Tibial artery (tissue), 4 donors: ENCODE data around the gene PAX8.
A peak's percentile ranks its signal among the peaks of the same experiment; 100 is the strongest.

Experiments used
- DNase-seq, 2 donors: peaks; one replicate each; pipeline ENCODE4 v3.0.0-alpha.2; 2019
- H3K27ac ChIP-seq, 2 donors: fragments of 200-600 bp; sonication (generic) in 1 of 2; 1 replicate in 1 of 2; 2 replicates in 1 of 2; pipeline ENCODE4 v1.5.1; 2018 to 2019; ENCODE audit warnings: mild to moderate bottlenecking in 1 of 2
- H3K27me3 ChIP-seq, 2 donors: fragments of 200-600 bp; sonication (generic) in 1 of 2; one replicate each; pipeline versions ENCODE4 v1.5.1 to v1.6.0; 2016 to 2019
- H3K36me3 ChIP-seq, 3 donors: fragments of 200-600 bp; sonication (generic) in 2 of 3; one replicate each; pipeline ENCODE4 v1.5.1; 2016 to 2019; ENCODE audit warnings: mild to moderate bottlenecking in 2 of 3
- H3K4me1 ChIP-seq, 4 donors: fragments of 200-600 bp; sonication (generic) in 2 of 4; 1 replicate in 3 of 4; 2 replicates in 1 of 4; pipeline ENCODE4 v1.5.1; 2016 to 2019
- H3K4me3 ChIP-seq, 2 donors: fragments of 200-600 bp; sonication (generic) in 1 of 2; 1 replicate in 1 of 2; 2 replicates in 1 of 2; pipeline ENCODE4 v1.5.1; 2018 to 2019; ENCODE audit warnings: mild to moderate bottlenecking in 2 of 2
- H3K9me3 ChIP-seq, 3 donors: fragments of 200-600 bp; sonication (generic) in 1 of 3; one replicate each; pipeline ENCODE4 v1.5.1; 2016 to 2019
- intact Hi-C: fragments of 100-400 bp; cut with DNase I; formaldehyde crosslinking; loops from one replicate; pipeline ENCODE4 v1.15.0; 2023; ENCODE audit warnings: low total_unique reads
- TF ChIP-seq, protein P1 (sequence below), 2 experiments: fragments of 200-600 bp in 1 of 2; fragments of 450-650 bp in 1 of 2; IDR thresholded peaks; one replicate each; pipeline ENCODE4 v1.5.1; 2017 to 2019; ENCODE audit warnings: antibody characterized with exemption in 2 of 2, mild to moderate bottlenecking in 1 of 2, moderate library complexity in 1 of 2

Gene PAX8

DNA sequence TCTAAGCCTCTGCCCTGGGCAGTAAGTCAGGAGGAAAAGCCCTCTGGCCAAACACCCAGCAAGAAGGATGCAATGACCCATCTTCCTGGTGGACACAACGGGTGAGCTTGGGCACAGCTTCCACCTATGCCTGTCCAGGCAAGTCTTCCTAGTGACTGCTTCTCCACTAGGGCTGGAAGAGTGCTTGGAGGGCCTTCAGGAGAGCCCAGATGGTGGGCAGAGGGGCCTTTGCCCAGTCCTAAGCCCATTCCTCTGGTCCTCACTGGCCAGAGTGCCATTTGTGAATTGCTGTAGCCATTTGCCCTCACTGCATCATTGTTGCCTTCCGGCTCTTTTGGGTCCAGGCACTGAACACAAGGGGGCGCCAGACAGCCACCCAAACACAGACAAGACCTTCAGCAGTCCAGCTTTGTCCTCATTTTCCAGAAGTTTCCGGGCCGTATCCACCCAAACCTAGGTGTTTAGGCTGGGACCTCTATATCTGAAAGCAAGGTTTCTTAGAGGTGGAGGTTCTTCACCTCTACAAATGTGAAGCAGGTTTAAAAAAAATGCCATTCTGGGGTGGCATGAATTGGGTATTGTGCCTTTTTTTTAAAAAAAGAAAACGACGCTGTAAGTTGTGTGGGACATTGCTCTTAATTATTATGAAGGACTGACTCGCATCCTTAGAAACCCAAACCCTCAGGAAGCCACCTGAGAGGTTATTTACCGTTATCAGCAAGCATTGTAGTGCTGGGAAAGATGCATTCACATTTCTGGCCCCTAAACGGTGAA is 29.5 kb downstream of the PAX8 start:
- H3K4me1 ChIP-seq, result no peaks in the 10 kb centered on the region
- peaks cover 0 to 2% of the 10 kb centered on the region in 2 donors for H3K27me3 ChIP-seq
- intact Hi-C loops, result loop anchor here (2.0 kb wide), 1 partner anchor 124 kb away; no protein-coding TSS in a partner anchor
- no peak overlapping the region for H3K27ac ChIP-seq
- no peaks in the 10 kb centered on the region for H3K36me3 ChIP-seq
- no peaks in the 10 kb centered on the region for H3K9me3 ChIP-seq
- TF ChIP-seq, protein P1, sequence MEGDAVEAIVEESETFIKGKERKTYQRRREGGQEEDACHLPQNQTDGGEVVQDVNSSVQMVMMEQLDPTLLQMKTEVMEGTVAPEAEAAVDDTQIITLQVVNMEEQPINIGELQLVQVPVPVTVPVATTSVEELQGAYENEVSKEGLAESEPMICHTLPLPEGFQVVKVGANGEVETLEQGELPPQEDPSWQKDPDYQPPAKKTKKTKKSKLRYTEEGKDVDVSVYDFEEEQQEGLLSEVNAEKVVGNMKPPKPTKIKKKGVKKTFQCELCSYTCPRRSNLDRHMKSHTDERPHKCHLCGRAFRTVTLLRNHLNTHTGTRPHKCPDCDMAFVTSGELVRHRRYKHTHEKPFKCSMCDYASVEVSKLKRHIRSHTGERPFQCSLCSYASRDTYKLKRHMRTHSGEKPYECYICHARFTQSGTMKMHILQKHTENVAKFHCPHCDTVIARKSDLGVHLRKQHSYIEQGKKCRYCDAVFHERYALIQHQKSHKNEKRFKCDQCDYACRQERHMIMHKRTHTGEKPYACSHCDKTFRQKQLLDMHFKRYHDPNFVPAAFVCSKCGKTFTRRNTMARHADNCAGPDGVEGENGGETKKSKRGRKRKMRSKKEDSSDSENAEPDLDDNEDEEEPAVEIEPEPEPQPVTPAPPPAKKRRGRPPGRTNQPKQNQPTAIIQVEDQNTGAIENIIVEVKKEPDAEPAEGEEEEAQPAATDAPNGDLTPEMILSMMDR (IDR thresholded peaks at IDR 0.05), result peak; percentile 87 to 90
- H3K4me3 ChIP-seq, result no peak overlapping the region
- DNase-seq, result peak; percentile 83 to 87

DNA sequence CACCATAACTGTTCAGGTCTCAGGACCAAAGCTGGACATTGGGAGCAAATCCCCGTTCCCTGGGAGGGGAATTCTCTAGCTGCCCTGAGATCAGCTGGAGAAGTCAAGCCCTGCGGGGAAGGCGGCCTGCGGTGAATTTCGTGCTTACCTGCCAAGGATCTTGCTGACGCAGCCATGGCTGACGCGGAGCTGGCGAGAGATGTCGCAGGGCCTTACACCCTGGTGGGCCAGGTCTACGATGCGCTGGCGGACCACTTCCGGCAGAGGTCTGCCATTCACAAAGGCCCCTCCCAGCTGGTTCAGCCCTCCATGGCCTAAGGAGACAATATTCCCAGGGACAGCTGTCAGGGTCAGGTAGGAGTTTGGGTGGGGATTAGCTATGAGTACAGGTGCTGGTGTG is 32.1 kb downstream of the PAX8 start:
- TF ChIP-seq, protein P1 (IDR thresholded peaks at IDR 0.05), result no peak
- H3K4me1 ChIP-seq, result peaks cover 0 to 6% (median 2%) of the 10 kb centered on the region in 4 donors
- intact Hi-C loops, result no loop called here

DNA sequence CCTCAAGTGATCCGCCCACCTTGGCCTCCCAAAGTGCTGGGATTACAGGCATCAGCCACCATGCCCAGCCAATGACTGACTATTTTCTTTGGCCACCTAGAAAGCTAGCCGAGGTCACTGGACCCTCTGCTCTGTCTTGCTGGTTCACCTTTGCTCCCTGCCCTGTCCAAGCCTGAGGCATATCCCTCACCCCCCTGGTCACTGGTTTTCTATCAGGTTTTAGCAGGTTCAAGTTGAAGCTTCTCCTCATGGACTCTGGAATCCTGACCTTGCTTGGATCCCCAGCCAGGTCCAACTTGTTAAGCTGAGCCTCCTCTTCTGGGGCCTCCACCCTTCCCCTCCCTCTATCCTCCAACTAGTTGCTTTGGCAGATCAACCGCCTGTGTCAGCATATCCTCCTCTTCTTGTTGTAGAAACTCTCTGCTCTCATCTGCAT is 33.4 kb downstream of the PAX8 start:
- no peaks in the 10 kb centered on the region for H3K9me3 ChIP-seq
- TF ChIP-seq, protein P1 (IDR thresholded peaks at IDR 0.05), result no peak
- peaks cover 0 to 2% of the 10 kb centered on the region in 2 donors for H3K27me3 ChIP-seq
- intact Hi-C loops, result no loop called here
- peaks cover 0 to 19% (median 14%) of the 10 kb centered on the region in 4 donors for H3K4me1 ChIP-seq
- H3K4me3 ChIP-seq, result no peak overlapping the region
- DNase-seq, result no peak
- no peaks in the 10 kb centered on the region for H3K36me3 ChIP-seq
- H3K27ac ChIP-seq, result no peak overlapping the region

More for the DNA sequence above, 32.1 kb downstream of the PAX8 start:
- DNase-seq, result no peak
- no peak overlapping the region for H3K4me3 ChIP-seq
- peaks cover 0 to 2% of the 10 kb centered on the region in 2 donors for H3K27me3 ChIP-seq
- no peaks in the 10 kb centered on the region for H3K36me3 ChIP-seq
- no peaks in the 10 kb centered on the region for H3K9me3 ChIP-seq
- H3K27ac ChIP-seq, result no peak overlapping the region

DNA sequence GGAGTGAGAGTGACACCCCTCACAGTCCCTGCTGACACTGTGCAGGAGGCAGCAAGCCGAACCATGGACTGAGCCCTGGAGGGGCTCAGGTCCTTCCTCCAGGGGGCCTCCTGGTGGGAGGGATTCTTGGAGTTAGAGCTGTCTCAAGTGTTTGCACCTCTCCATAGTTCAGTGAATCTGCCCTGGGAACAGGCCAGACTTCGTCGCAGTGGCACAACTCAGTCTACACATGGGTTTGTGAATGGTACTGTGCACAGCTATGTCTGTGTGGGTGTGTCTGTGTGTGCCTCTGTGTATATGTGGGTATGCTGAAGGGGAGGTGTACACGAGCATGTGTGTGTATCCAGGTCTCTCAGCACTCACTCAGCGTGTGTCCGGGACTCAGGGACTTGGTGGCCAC is 36.4 kb downstream of the PAX8 start:
- DNase-seq, result no peak
- H3K4me1 ChIP-seq, result peaks cover 0 to 34% (median 24%) of the 10 kb centered on the region in 4 donors
- intact Hi-C loops, result no loop called here

DNA sequence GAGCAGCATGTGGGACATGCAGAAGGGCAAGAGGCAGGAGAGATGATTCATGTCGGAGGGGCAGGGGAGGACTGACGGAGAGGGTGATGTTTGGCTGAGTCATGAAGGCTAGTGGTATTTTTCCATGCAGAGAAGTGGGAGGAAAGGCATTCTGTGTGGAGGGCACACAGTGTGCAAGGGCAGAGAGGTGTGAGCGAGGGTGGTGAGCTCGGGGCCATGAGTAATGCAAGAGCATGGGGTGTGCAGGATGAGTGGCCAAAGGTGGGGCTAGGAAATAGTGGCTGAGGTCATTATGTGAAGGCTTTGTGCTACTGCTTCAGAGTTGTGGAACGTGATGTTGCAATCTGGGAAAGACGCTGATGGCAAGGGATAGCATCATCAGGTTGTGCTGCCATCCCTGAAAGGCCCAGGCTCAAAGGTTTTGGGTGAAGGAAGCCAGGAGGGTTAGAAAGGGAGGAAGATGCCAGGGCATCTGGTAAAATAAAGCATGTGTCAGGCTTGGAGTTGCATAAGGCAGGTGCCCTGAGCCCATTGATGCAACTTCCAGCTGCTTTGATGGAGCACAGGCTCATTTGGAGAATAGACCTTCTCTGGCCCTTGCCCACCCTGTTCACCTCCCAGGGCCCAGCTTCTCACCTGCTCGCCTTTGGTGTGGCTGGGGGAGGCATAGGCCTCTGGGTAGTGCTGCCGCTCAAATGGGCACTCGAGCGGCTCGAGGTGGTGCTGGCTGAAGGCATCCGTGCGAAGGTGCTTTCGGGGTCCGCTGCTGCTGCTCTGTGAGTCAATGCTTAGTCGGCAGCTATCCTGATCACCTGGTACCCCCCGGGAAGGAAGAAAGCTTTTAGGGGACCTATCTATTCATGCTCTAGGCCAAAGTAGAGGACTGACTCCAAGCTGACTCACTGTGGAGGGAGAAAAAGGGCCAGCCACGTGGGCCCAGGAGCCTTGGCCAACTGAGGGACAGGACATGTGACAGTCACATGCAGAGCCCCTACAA is 37.5 kb downstream of the PAX8 start:
- Histone ChIP-seq H3K4me3 (no peak overlapping the region), H3K4me1 (peaks cover 0 to 45% (median 24%) of the 10 kb centered on the region in 4 donors), H3K27me3 (no peaks in the 10 kb centered on the region), H3K27ac (peak overlapping the region; percentile 57 to 67), H3K9me3 (no peaks in the 10 kb centered on the region), H3K36me3 (no peaks in the 10 kb centered on the region)
- TF ChIP-seq, protein P1 (IDR thresholded peaks at IDR 0.05), result no peak
- DNase-seq, result peak; percentile 85 to 93
- intact Hi-C loops, result no loop called here

More for the DNA sequence above, 36.4 kb downstream of the PAX8 start:
- TF ChIP-seq, protein P1 (IDR thresholded peaks at IDR 0.05), result no peak
- no peaks in the 10 kb centered on the region for H3K36me3 ChIP-seq
- H3K4me3 ChIP-seq, result no peak overlapping the region
- no peak overlapping the region for H3K27ac ChIP-seq
- H3K27me3 ChIP-seq, result peaks cover 0 to 2% of the 10 kb centered on the region in 2 donors
- no peaks in the 10 kb centered on the region for H3K9me3 ChIP-seq
